ENCODE measurements around the gene NKTR. TPM values are rescaled to one million over a fixed set of nuclear protein-coding genes. Genes with fewer than 3 reads are reported as not detected.

Gene NKTR
- total and polyA plus RNA-seq, 9 of the 15 experiments (the other 6 are each of a cell fraction or from before 2014, with no cell fraction given) = 19.7 to 123 (median 92.6) TPM

DNA sequence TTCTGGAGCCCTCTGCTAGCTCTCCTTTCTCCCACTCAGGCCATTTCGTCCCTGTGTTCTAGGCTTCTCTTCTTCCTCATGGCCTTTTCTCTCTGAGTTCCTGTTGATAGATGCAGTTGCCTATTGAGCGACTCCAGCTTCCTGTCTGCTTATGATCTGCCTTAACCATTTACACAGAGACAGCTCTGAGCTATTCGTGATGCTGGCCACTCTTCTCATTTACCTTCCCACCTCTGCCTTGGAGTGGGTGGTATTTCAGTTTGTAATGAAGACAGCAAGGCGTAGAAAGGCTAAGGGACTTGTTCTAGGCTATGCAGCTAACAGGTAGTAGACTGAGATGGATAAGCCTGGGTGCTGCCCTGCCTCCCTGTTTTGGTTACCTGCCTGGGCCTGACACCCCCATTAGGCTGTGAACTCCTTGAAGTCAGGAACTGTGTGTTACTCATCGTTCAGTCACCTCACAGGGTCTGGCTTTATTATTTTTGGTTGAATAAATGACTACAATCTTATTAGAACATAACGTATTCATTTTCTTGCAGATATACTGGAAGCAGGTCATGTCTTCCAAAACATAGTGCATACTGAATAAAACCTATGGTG is 40.4 kb downstream of the NKTR start:
- ATAC-seq = no peak
- no peak for FAIRE-seq
- 95% methylated on average over 6 of the region's 6 CpGs for WGBS (ENCODE audit: insufficient coverage, low coverage, missing lambda C conversion rate)
- H3K9ac ChIP-seq (ENCODE audit: insufficient read depth in 1 of 2, low read depth in 2 of 2, low read length in 2 of 2) = no peak overlapping the region
- no peak for DNase-seq (ENCODE audit: extremely low read depth in 1 of 4, low spot score in 3 of 4)
- H4K20me1 ChIP-seq (replicated peaks; ENCODE audit: control insufficient read depth, insufficient read depth, low read length) = no peaks in the 10 kb centered on the region
- no peak overlapping the region for H2AFZ ChIP-seq (ENCODE audit: low read depth, low read length)
- ChIA-PET CTCF (ENCODE audit: low intra/inter-chr PET ratio) (no interaction called here), POLR2A (interaction anchor here (0.6 to 4.9 kb wide), 3 partner anchors 10 to 30 kb away, joined by 3 to 37 read pairs (median 5); no protein-coding TSS in a partner anchor)
- H3K4me1 ChIP-seq (replicated peaks in 1 of 2; ENCODE audit: control insufficient read depth in 2 of 2, insufficient read depth in 2 of 2, low read length in 2 of 2) = no peaks in the 10 kb centered on the region
- H3K27me3 ChIP-seq (ENCODE audit: control insufficient read depth in 2 of 2, insufficient read depth in 2 of 2, low read length in 2 of 2) = no peaks in the 10 kb centered on the region
- in situ Hi-C loops (cut with MboI) (no loop called here), intact Hi-C loops (cut with micrococcal nuclease) (no loop called here)
- H3K9me1 ChIP-seq (ENCODE audit: control insufficient read depth, insufficient read depth, low read length) = no peaks in the 10 kb centered on the region
- H3K79me2 ChIP-seq (ENCODE audit: control insufficient read depth, insufficient read depth, low read length) = peaks cover 11% of the 10 kb centered on the region; the same call in 1 of the 3 replicates
- no peak overlapping the region for H3K4me2 ChIP-seq (ENCODE audit: insufficient read depth, low read length)
- TF ChIP-seq PRMT5 (CRISPR knock-in tag; IDR thresholded peaks at IDR 0.05) = no peak
- TF ChIP-seq CHCHD3 (CRISPR knock-in tag; IDR thresholded peaks at IDR 0.05) = no peak
- TF ChIP-seq ZNF282 (CRISPR knock-in tag; IDR thresholded peaks at IDR 0.05) = no peak
- TF ChIP-seq MEF2A (IDR thresholded peaks at IDR 0.05; ENCODE audit: control insufficient read depth, low read depth, low read length) = no peak
- TF ChIP-seq ARID2 (IDR thresholded peaks at IDR 0.05) = no peak
- TF ChIP-seq, protein P1, sequence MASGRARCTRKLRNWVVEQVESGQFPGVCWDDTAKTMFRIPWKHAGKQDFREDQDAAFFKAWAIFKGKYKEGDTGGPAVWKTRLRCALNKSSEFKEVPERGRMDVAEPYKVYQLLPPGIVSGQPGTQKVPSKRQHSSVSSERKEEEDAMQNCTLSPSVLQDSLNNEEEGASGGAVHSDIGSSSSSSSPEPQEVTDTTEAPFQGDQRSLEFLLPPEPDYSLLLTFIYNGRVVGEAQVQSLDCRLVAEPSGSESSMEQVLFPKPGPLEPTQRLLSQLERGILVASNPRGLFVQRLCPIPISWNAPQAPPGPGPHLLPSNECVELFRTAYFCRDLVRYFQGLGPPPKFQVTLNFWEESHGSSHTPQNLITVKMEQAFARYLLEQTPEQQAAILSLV (tag; IDR thresholded peaks at IDR 0.05) = no peak
- no peak for TF ChIP-seq MAX (CRISPR knock-in tag; IDR thresholded peaks at IDR 0.05)
- TF ChIP-seq ZNF76 (CRISPR knock-in tag; IDR thresholded peaks at IDR 0.05; ENCODE audit: borderline replicate concordance) = no peak
- no peak overlapping the region for H3K4me3 ChIP-seq
- no peaks in the 10 kb centered on the region for H3K9me3 ChIP-seq (replicated peaks; ENCODE audit: control insufficient read depth, insufficient read depth, low read depth, low read length)
- no TSS peak for BruUV-seq (replicated peaks)
- no peak overlapping the region for H3K27ac ChIP-seq (ENCODE audit: extremely low read depth, low read depth, low read length)
- H3K36me3 ChIP-seq (ENCODE audit: control insufficient read depth, insufficient read depth, low read length) = peaks cover 94% of the 10 kb centered on the region

Measured in K562 (cell line).